RWPE2 (cell line): Measurements from ENCODE around the gene MSH4.

Experiments used
- ATAC-seq: fragments of 200-7000 bp; cut with Tn5 transposase; 3 replicates; pipeline ENCODE4 v1.9.1; 2021; ENCODE audit warnings: low read depth
- DNase-seq: peaks from one replicate; pipeline ENCODE4 v3.0.0-alpha.2; 2020; ENCODE audit warnings: low spot score
- H3K27ac ChIP-seq: fragments of 450-650 bp; 2 replicates; pipeline ENCODE4 v1.5.1; 2017; ENCODE audit warnings: mild to moderate bottlenecking; ENCODE audit not compliant: poor library complexity, severe bottlenecking
- H3K27me3 ChIP-seq: fragments of 250-450 bp; sonication (Bioruptor Pico); 2 replicates; pipeline ENCODE4 v1.5.1; 2021; ENCODE audit warnings: mild to moderate bottlenecking, moderate library complexity; ENCODE audit not compliant: insufficient read depth, poor library complexity, severe bottlenecking
- H3K36me3 ChIP-seq: fragments of 250-450 bp; sonication (Bioruptor Pico); 2 replicates; pipeline ENCODE4 v1.5.1; 2020; ENCODE audit warnings: low read depth, mild to moderate bottlenecking, moderate library complexity
- H3K4me1 ChIP-seq: fragments of 250-450 bp; sonication (Bioruptor Pico); 2 replicates; pipeline ENCODE4 v1.5.1; 2021; ENCODE audit warnings: mild to moderate bottlenecking, moderate library complexity; ENCODE audit not compliant: insufficient read depth, poor library complexity, severe bottlenecking
- H3K4me3 ChIP-seq: fragments of 250-450 bp; sonication (Bioruptor Pico); 2 replicates; pipeline ENCODE4 v1.5.1; 2021; ENCODE audit warnings: mild to moderate bottlenecking, moderate library complexity; ENCODE audit not compliant: severe bottlenecking
- H3K9me3 ChIP-seq: fragments of 250-450 bp; sonication (Bioruptor Pico); 2 replicates; pipeline ENCODE4 v1.5.1; 2021; ENCODE audit warnings: mild to moderate bottlenecking, moderate library complexity; ENCODE audit not compliant: severe bottlenecking
- CTCF ChIP-seq: fragments of 450-650 bp; IDR thresholded peaks from one replicate; pipeline ENCODE4 v1.5.1; 2017; ENCODE audit warnings: mild to moderate bottlenecking, moderate library complexity; ENCODE audit not compliant: poor library complexity, severe bottlenecking

Gene MSH4

GRCh38 chr1:75952016-75952415, 155.3 kb downstream of the MSH4 start:
- Histone ChIP-seq H3K27ac (no peak overlapping the region), H3K36me3 (no peaks in the 10 kb centered on the region), H3K4me3 (no peak overlapping the region), H3K4me1 (no peaks in the 10 kb centered on the region), H3K9me3 (no peaks in the 10 kb centered on the region), H3K27me3 (no peaks in the 10 kb centered on the region)
- ATAC-seq (no peak), DNase-seq (no peak)
- no peak for TF ChIP-seq CTCF

- Histone ChIP-seq H3K27ac (no peak overlapping the region), H3K27me3 (no peaks in the 10 kb centered on the region), H3K4me1 (no peaks in the 10 kb centered on the region), H3K9me3 (no peaks in the 10 kb centered on the region), H3K36me3 (no peaks in the 10 kb centered on the region), H3K4me3 (no peak overlapping the region)
- no peak for DNase-seq
- no peak for TF ChIP-seq CTCF
- ATAC-seq = no peak
These were observed 156.8 kb downstream of the MSH4 start for GRCh38 chr1:75953461-75953860.

GRCh38 chr1:75954586-75954985, 157.9 kb downstream of the MSH4 start:
- Histone ChIP-seq H3K27me3 (no peaks in the 10 kb centered on the region), H3K9me3 (no peaks in the 10 kb centered on the region), H3K4me3 (no peak overlapping the region), H3K4me1 (no peaks in the 10 kb centered on the region), H3K36me3 (no peaks in the 10 kb centered on the region), H3K27ac (no peak overlapping the region)
- TF ChIP-seq CTCF = no peak
- DNase-seq = no peak
- peak; percentile 55; the same call in 1 of the 3 replicates for ATAC-seq
